GM06990 (cell line): ENCODE results near the gene XPO6.

ENCODE experiments used
- DNase-seq: peaks from one replicate; pipeline ENCODE4 v3.0.0-alpha.2; 2011; ENCODE audit not compliant: insufficient read length; ENCODE audit errors: extremely low read depth
- H3K27me3 ChIP-seq: replicated peaks from 2 replicates; pipeline ENCODE4 v1.6.0; 2011; ENCODE audit warnings: low read length; ENCODE audit not compliant: control insufficient read depth, insufficient read depth
- H3K36me3 ChIP-seq: 2 replicates; pipeline ENCODE4 v1.5.1; 2011; ENCODE audit warnings: low read length; ENCODE audit not compliant: control insufficient read depth, insufficient read depth
- H3K4me3 ChIP-seq: replicated peaks from 2 replicates; pipeline ENCODE4 v1.5.1; 2011; ENCODE audit warnings: low read depth, mild to moderate bottlenecking, control low read depth, low read length
- CTCF ChIP-seq: IDR thresholded peaks from 2 replicates; pipeline ENCODE4 v1.5.1; 2011; ENCODE audit warnings: low read length, control low read depth, mild to moderate bottlenecking, inconsistent platforms; ENCODE audit not compliant: insufficient read depth, poor library complexity, severe bottlenecking

Gene XPO6

GRCh38 chr16:28110074-28110473 lies 101.7 kb downstream of the XPO6 start:
- H3K27me3 ChIP-seq, result no peaks in the 10 kb centered on the region
- peaks cover 47% of the 10 kb centered on the region for H3K36me3 ChIP-seq
- no peak for DNase-seq
- no peak overlapping the region for H3K4me3 ChIP-seq
- TF ChIP-seq CTCF, result no peak

- no peak overlapping the region for H3K4me3 ChIP-seq
- H3K27me3 ChIP-seq, result no peaks in the 10 kb centered on the region
- no peak for TF ChIP-seq CTCF
- no peak for DNase-seq
- H3K36me3 ChIP-seq, result peaks cover 53% of the 10 kb centered on the region
Observed at GRCh38 chr16:28108590-28109247, 103.0 kb downstream of the XPO6 start.

- DNase-seq, result no peak
- H3K27me3 ChIP-seq, result no peaks in the 10 kb centered on the region
- TF ChIP-seq CTCF, result no peak
- peaks cover 57% of the 10 kb centered on the region for H3K36me3 ChIP-seq
- H3K4me3 ChIP-seq, result no peak overlapping the region
Observed at GRCh38 chr16:28107232-28107631, 104.5 kb downstream of the XPO6 start.

GRCh38 chr16:28106467-28107215 lies 105.1 kb downstream of the XPO6 start:
- TF ChIP-seq CTCF, result no peak
- H3K36me3 ChIP-seq, result peaks cover 55% of the 10 kb centered on the region
- DNase-seq, result no peak

GRCh38 chr16:28105954-28106353 lies 105.8 kb downstream of the XPO6 start:
- Histone ChIP-seq H3K27me3 (no peaks in the 10 kb centered on the region), H3K36me3 (peaks cover 59% of the 10 kb centered on the region), H3K4me3 (no peak overlapping the region)
- DNase-seq, result no peak
- TF ChIP-seq CTCF, result no peak

More at GRCh38 chr16:28106467-28107215, 105.1 kb downstream of the XPO6 start:
- Histone ChIP-seq H3K27me3 (no peaks in the 10 kb centered on the region), H3K4me3 (no peak overlapping the region)
